A673 (cell line): ENCODE data around the gene RGS6.

ENCODE experiments used
- EZH2 ChIP-seq: fragments of 200-600 bp; sonication (generic); IDR thresholded peaks from 2 replicates; pipeline ENCODE4 v1.6.1; 2017; ENCODE audit warnings: borderline replicate concordance, low read depth, mild to moderate bottlenecking, mixed read lengths, antibody characterized with exemption, low read length; ENCODE audit not compliant: poor library complexity, severe bottlenecking
- TF ChIP-seq, protein P1 (sequence below): fragments of 300-800, 200-600 bp; sonication (generic); conservative IDR thresholded peaks from 2 replicates; pipeline ENCODE4 v1.5.1; 2017; ENCODE audit warnings: low read depth, mild to moderate bottlenecking, antibody characterized with exemption, low read length, moderate library complexity, mixed read lengths

DNA sequence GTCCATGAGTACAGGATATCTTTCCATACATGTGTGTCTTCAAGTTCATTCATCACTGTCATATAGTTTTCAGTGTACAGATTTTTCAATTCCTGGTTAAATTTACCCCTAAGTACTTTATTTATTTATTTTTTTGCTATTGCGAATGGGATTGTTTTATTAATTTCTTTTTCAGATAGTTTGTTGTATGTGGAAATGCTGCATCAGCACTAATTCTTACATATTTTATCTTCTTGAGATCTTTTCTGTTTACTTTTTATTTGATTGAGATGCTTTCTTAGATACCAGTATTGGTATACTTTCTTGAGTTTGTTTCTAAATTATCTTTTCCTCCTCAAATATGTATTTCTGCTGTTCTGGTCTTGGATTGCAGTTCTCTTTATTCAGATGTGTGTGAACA, 148.9 kb downstream of the RGS6 start:
- TF ChIP-seq, protein P1, sequence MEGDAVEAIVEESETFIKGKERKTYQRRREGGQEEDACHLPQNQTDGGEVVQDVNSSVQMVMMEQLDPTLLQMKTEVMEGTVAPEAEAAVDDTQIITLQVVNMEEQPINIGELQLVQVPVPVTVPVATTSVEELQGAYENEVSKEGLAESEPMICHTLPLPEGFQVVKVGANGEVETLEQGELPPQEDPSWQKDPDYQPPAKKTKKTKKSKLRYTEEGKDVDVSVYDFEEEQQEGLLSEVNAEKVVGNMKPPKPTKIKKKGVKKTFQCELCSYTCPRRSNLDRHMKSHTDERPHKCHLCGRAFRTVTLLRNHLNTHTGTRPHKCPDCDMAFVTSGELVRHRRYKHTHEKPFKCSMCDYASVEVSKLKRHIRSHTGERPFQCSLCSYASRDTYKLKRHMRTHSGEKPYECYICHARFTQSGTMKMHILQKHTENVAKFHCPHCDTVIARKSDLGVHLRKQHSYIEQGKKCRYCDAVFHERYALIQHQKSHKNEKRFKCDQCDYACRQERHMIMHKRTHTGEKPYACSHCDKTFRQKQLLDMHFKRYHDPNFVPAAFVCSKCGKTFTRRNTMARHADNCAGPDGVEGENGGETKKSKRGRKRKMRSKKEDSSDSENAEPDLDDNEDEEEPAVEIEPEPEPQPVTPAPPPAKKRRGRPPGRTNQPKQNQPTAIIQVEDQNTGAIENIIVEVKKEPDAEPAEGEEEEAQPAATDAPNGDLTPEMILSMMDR, result no peak
- no peak for TF ChIP-seq EZH2
